ENCODE measurements around the gene ZG16B. TPM values are rescaled to one million over a fixed set of nuclear protein-coding genes. Genes with fewer than 3 reads are reported as not detected.

Gene ZG16B, protein sequence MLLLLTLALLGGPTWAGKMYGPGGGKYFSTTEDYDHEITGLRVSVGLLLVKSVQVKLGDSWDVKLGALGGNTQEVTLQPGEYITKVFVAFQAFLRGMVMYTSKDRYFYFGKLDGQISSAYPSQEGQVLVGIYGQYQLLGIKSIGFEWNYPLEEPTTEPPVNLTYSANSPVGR
- 11.7 and 12.9 TPM in 2 replicates for total RNA-seq

DNA sequence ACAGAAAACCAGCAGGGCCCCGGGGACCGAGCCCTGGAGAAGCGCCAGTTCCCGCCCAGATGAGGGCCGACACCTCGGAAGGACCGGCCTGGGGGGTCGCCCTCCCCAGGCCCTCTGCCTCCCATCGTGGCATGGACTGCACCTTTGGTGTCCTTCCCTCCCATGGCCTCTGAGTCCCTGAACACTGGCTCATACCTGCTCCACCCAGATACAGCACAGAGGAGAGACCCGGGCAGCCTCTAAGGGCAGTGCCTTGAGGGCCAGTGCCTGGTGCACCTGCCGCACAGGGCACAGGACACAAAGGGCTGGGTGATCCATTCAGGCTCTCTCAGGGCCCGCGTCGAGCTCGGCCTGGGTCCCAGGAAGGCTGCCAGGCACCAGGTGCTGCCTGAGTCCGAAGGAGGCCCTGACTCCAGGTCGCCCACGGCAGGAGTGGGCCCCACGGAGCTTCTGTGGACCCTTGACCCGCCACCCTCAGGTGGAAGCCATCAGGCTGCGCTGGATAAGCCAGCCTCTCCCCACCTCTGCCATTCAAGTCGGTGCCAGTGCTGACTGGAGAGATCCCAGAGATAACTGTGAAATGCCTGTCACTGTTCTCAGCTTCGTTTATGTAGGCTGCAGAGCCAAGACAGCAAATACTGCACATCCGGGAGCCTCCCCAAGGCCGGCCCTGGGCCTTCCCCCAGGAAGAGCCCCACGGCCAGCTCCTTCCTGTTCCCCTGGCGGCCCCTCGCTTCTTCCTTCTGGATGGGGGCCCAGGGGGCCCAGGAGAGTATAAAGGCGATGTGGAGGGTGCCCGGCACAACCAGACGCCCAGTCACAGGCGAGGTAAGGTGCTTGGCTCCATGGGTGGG lies at the start of gene ZG16B:
Gene ZG16B, plus strand, starts transcription at position 803 of the 854 bp plus-strand sequence. CDS start 139 bp downstream, outside the sequence.
- no peaks in the 10 kb centered on the region for H3K9me3 Mint-ChIP-seq
- H3K27me3 Mint-ChIP-seq (ENCODE audit: insufficient read depth), result peaks cover 5% of the 10 kb centered on the region
- intact Hi-C loops (cut with micrococcal nuclease), result no loop called here
- H3K4me3 Mint-ChIP-seq, result peak within 1 kb of the TSS; percentile 53
- peaks cover 7% of the 10 kb centered on the region for H3K4me1 Mint-ChIP-seq (ENCODE audit: low read depth)
- peak within 1 kb of the TSS; percentile 44 for H3K27ac Mint-ChIP-seq
- H3K36me3 Mint-ChIP-seq (ENCODE audit: low read depth), result no peaks in the 10 kb centered on the region
- DNase-seq (ENCODE audit: low spot score), result no peak

DNA sequence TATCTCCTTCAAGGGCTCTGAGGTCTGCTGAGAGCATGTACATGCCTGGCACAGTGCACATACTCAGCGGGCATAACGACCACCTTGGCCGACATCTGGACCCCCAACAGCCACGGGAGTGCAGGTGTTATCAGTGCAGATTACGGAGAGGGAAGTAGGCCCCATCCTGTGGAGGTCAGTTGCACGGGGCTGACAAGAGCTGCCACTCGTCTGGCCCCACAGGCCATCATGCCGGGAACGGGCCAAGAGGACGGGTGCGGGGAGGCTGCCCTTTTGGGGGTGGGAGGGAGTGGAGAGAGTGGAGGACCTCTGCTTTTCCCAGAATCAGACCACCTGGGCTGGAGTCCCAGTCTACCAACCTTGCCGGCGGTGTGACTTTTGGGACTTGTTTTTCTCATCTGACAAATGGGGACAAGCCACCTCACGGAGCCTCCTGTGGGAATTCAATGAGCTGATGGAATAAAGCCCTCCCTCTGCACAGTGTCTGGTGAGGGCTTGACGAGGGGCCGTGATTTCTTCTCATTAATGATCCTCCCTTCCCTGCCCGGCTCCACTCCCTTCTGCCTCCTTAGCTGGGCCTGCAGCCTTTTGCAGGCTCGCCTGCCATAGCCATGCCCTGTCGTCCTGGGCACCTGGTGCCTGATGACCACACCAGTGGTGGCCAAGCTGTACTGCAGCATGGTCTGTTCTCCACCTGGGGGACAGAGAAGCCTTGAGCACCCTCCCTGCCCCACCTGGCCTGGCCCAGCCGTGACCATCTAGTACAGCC lies 47.3 kb upstream of the ZG16B start:
- DNase-seq (ENCODE audit: low spot score), result no peak
- no peak overlapping the region for H3K4me3 Mint-ChIP-seq
- intact Hi-C loops (cut with micrococcal nuclease), result loop anchor here (5.0 kb wide), 1 partner anchor 260 kb away; the partner anchor contains the start of gene AMDHD2
- H3K36me3 Mint-ChIP-seq (ENCODE audit: low read depth), result peaks cover 2% of the 10 kb centered on the region
- H3K9me3 Mint-ChIP-seq, result no peaks in the 10 kb centered on the region
- no peak overlapping the region for H3K27ac Mint-ChIP-seq
- peaks cover 10% of the 10 kb centered on the region for H3K4me1 Mint-ChIP-seq (ENCODE audit: low read depth)
- H3K27me3 Mint-ChIP-seq (ENCODE audit: insufficient read depth), result peaks cover 13% of the 10 kb centered on the region

DNA sequence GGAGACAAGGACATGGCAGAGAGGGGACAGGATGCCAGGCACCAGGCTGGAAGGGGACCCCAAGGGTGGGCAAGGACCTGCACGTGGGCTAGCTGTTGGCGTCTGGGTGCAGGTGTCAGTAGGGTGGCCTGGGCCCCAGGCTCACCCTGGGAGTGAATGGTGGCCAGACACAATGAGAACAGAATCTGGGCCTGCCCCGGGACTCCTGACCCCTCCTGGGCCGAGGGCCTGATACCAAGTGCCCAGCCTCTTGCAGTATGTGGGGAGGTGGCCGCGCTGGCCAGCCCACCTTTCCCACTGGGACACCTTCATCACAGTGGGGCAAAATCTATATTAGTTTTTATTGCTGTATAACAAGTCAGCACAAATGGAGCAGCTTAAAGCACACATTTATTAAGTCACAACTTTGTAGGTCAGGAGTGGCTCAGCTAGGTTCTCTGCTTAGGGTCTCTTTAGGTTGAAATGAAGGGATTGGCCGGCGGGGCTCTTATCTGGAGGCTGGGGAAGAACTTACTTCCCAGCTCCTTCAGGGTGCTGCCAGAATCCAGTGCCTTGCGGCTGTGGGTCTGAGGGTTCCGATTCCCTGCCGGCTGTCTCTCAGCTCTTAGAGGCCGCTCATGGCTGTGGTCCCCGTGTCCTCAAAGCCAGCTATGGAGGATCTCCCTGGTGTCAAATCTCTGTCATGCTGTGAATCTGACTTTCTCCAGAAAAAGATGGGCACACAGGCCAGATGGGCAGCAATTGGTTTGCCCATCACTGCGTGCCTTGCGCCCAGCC lies 46.3 kb upstream of the ZG16B start:
- Mint-ChIP-seq H3K27ac (peak overlapping the region; percentile 23), H3K9me3 (no peaks in the 10 kb centered on the region), H3K4me3 (no peak overlapping the region), H3K27me3 (ENCODE audit: insufficient read depth) (peaks cover 14% of the 10 kb centered on the region), H3K36me3 (ENCODE audit: low read depth) (no peaks in the 10 kb centered on the region), H3K4me1 (ENCODE audit: low read depth) (no peaks in the 10 kb centered on the region)
- DNase-seq (ENCODE audit: low spot score), result no peak
- intact Hi-C loops (cut with micrococcal nuclease), result loop anchor here (5.0 kb wide), 1 partner anchor 261 kb away; the partner anchor contains the start of gene AMDHD2

DNA sequence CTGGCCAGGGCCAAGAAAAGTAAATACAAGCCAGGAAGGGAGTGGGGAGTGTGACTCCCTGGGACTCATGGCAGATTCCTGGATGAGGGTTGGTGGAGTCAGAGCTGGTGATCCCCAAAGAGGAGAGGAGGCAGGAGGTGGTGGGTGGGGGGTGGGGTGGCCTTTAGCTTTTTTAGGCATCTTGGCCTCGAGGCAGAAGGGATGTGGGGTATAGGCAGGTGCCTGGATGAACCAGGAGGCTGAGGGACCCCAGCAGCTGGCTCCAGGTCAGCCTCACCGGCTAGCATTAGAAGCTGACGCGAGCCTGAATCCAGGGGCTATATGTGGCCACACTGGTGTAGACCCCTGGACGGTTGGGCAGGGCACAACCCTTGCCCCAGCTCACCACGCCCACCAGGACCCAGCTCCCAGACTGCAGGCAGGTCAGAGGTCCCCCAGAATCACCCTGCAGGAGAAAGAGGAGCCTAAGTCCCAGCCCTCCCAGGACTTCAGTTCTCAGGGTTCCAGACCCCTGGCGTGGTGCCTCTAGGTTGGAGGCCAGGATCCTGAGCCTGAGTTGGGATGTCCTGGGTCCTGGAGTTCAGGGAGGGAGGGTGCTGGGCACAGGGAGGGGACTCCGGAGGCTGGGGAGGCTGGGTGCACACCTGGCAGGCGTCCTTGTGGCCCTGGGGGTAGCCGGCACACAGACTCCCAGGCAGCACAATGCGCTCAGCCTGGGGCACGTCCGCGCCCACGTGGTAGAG lies 45.6 kb upstream of the ZG16B start:
- no peaks in the 10 kb centered on the region for H3K36me3 Mint-ChIP-seq (ENCODE audit: low read depth)
- H3K27ac Mint-ChIP-seq, result peak overlapping the region; percentile 77
- H3K9me3 Mint-ChIP-seq, result no peaks in the 10 kb centered on the region
- H3K4me1 Mint-ChIP-seq (ENCODE audit: low read depth), result no peaks in the 10 kb centered on the region
- intact Hi-C loops (cut with micrococcal nuclease), result loop anchor here (5.0 kb wide), 1 partner anchor 262 kb away; the partner anchor contains the start of gene AMDHD2
- H3K27me3 Mint-ChIP-seq (ENCODE audit: insufficient read depth), result peaks cover 18% of the 10 kb centered on the region
- DNase-seq (ENCODE audit: low spot score), result no peak
- H3K4me3 Mint-ChIP-seq, result peak overlapping the region; percentile 76

DNA sequence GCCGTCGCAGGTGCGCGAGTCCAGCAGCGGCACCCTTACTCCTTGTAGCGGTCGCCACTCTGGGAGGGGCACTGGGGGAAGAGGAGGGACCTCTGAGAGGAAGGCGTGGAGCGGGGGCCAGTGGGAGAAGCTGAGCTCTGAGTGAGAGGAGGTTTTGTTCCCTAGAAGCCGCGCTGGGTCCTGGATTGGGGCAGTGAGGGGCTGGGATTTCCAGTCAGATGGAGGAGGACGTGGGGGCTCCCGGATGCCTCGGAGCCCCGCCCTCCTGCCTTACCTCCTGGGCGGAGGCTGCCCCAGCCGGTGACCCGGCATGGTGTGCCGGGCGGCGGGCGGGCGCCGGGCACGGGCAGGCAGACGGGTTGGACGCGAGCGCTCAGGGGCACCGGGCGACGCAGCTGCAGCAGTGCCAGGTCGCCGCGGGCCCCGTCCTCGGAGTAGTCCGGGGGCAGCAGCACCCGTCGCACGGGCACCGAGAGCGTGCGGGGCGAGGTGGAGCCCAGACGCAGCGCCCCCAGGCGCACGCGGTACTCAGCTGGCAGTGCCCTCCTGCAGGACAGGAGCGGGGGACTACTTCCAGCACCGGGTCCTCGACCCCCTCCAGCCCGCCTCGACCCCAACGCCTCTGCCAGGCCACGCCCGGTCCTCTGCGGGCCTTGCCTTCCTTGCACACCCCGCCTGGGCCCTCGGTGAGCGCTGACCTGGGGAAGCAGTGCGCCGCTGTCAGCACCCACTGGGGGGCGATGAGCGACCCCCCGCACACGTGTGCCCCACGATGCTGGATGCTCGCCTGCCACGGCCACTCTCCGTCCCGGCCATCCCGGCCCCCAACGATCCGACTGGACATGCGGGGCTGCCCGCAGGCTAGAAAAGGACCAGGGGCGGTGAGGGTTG lies 44.8 kb upstream of the ZG16B start:
- Mint-ChIP-seq H3K9me3 (no peaks in the 10 kb centered on the region), H3K4me3 (peak overlapping the region; percentile 76), H3K27me3 (ENCODE audit: insufficient read depth) (peaks cover 20% of the 10 kb centered on the region), H3K36me3 (ENCODE audit: low read depth) (no peaks in the 10 kb centered on the region), H3K27ac (peak overlapping the region; percentile 77), H3K4me1 (ENCODE audit: low read depth) (no peaks in the 10 kb centered on the region)
- no peak for DNase-seq (ENCODE audit: low spot score)
- intact Hi-C loops (cut with micrococcal nuclease), result no loop called here

DNA sequence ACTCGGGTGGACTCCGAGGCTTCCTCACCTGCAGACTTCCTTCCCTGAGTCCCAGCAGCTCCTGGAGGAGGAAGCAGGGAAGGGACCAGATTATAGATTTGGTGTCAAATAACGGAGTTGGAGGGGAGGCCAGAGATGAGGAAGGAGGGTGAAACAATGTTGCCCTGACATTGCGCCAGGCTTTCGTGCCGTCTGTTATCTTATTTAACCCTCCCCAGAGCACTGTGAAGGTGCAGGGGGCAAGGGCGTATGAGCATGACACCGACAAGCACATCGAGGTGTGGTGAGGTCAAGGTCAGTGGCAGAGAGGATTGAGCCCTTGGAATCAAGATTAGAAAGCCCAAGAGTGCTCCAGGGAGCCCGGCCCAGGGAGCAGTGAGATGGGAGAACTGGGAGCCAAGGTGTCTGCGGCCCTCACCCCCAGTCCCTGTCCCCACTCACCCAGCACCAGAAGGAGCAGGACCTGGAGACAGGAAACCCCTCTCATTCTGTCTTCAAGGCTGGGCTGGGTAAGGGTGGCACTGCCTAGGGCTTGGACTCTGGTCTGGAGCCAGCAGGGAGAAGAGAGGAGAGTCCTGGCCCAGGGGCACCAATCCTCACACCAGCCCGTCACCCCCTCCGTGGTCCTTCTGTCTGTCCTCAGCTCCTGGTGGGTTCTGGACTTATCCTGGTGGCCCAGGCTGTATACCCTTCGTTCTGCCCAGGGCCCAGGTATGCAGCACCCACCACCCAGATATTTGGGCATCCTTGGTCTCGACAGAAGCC lies 43.9 kb upstream of the ZG16B start:
- peak overlapping the region; percentile 22 for H3K4me3 Mint-ChIP-seq
- no peaks in the 10 kb centered on the region for H3K9me3 Mint-ChIP-seq
- H3K27ac Mint-ChIP-seq, result no peak overlapping the region
- intact Hi-C loops (cut with micrococcal nuclease), result no loop called here
- peaks cover 22% of the 10 kb centered on the region for H3K27me3 Mint-ChIP-seq (ENCODE audit: insufficient read depth)
- H3K4me1 Mint-ChIP-seq (ENCODE audit: low read depth), result no peaks in the 10 kb centered on the region
- DNase-seq (ENCODE audit: low spot score), result no peak
- no peaks in the 10 kb centered on the region for H3K36me3 Mint-ChIP-seq (ENCODE audit: low read depth)

DNA sequence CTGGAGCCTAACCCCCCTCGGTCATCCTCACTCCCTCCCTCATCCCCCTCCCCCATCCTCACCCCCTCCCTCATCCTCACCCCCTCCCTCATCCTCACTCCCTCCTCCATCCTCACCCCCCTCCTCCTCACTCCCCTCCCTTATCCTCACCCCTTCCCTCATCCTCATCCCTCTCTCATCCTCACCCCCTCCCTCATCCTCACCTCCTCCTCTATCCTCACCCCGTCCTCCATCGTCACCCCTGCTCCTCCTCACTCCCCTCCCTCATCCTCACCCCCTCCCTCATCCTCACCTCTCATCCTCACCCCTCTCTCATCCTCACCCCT lies 43.3 kb upstream of the ZG16B start:
- H3K27ac Mint-ChIP-seq, result no peak overlapping the region
- no peak for DNase-seq (ENCODE audit: low spot score)
- H3K4me1 Mint-ChIP-seq (ENCODE audit: low read depth), result no peaks in the 10 kb centered on the region
- no peaks in the 10 kb centered on the region for H3K9me3 Mint-ChIP-seq
- peaks cover 23% of the 10 kb centered on the region for H3K27me3 Mint-ChIP-seq (ENCODE audit: insufficient read depth)
- no peak overlapping the region for H3K4me3 Mint-ChIP-seq
- intact Hi-C loops (cut with micrococcal nuclease), result no loop called here
- no peaks in the 10 kb centered on the region for H3K36me3 Mint-ChIP-seq (ENCODE audit: low read depth)

DNA sequence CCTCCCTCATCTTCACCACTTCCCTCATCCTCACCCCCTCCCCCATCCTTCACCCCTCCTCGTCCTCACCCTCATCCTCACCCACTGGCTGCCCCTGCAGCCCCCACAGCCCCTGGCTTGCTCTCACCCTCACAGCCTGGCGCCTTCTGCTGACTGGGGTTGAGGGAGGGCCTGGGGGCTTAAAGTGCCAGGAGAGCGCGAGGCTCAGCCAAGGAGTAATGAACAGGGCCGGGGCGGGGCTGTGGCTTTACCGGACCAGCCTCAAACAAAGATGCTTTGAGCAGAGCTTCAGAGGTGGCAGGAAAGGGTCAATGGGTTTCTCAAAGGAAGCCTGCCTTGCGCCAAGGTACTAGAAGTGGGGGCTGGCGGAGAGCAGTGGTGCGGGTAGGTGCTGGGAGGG lies 42.7 kb upstream of the ZG16B start, which contains the start of gene PRSS33:
Gene PRSS33, minus strand, starts transcription at position 155 of the 400 bp plus-strand sequence. CDS start 1,013 bp downstream, outside the sequence.
- no peak within 1 kb of the TSS for H3K27ac Mint-ChIP-seq
- intact Hi-C loops (cut with micrococcal nuclease), result no loop called here
- no peaks in the 10 kb centered on the region for H3K36me3 Mint-ChIP-seq (ENCODE audit: low read depth)
- H3K4me3 Mint-ChIP-seq, result no peak within 1 kb of the TSS
- H3K4me1 Mint-ChIP-seq (ENCODE audit: low read depth), result no peaks in the 10 kb centered on the region
- no peak for DNase-seq (ENCODE audit: low spot score)
- H3K27me3 Mint-ChIP-seq (ENCODE audit: insufficient read depth), result peaks cover 23% of the 10 kb centered on the region
- H3K9me3 Mint-ChIP-seq, result no peaks in the 10 kb centered on the region

DNA sequence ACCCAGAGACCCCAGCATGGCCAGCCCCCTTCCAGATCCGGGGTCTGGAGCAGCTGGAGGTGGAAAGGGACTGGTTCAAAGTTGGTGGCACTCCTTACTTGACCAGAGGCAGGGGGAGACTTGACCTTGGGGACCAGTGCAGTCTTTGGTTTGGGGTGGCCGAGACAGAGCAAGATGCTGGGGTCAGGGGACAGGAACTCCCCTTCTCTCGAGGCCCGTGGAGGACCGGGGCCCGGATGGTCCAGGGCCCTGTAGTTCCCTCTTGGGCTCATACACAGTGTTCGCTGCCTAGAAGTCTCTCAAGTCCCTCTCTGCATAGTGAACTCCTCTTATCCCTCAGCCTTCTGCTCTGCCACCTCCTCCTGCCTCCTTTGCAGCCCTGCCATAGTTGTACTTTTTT lies 42.1 kb upstream of the ZG16B start:
- peaks cover 23% of the 10 kb centered on the region for H3K27me3 Mint-ChIP-seq (ENCODE audit: insufficient read depth)
- H3K4me3 Mint-ChIP-seq, result no peak overlapping the region
- H3K27ac Mint-ChIP-seq, result no peak overlapping the region
- H3K4me1 Mint-ChIP-seq (ENCODE audit: low read depth), result no peaks in the 10 kb centered on the region
- no peak for DNase-seq (ENCODE audit: low spot score)
- intact Hi-C loops (cut with micrococcal nuclease), result no loop called here
- H3K36me3 Mint-ChIP-seq (ENCODE audit: low read depth), result no peaks in the 10 kb centered on the region
- H3K9me3 Mint-ChIP-seq, result no peaks in the 10 kb centered on the region

DNA sequence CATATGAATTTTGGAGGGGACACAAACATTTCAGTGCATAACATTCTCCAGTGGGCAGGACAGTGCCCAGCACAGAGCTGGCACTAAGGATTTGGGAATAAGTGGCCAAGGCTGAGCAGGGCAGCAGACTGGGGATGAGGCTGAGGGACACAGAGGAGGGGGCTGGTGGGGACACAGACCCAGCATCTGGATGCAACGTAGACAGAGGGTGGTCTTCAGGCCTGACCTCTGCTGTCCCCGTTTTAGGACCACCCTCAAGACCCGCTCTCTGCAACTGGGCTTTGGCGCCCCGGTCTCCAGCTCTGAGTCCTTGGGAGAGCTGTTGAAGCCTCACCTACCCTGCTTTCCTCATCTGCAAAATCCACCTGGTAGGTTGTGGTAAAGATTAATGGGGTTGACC lies 39.5 kb upstream of the ZG16B start:
- DNase-seq (ENCODE audit: low spot score), result no peak
- no peaks in the 10 kb centered on the region for H3K36me3 Mint-ChIP-seq (ENCODE audit: low read depth)

DNA sequence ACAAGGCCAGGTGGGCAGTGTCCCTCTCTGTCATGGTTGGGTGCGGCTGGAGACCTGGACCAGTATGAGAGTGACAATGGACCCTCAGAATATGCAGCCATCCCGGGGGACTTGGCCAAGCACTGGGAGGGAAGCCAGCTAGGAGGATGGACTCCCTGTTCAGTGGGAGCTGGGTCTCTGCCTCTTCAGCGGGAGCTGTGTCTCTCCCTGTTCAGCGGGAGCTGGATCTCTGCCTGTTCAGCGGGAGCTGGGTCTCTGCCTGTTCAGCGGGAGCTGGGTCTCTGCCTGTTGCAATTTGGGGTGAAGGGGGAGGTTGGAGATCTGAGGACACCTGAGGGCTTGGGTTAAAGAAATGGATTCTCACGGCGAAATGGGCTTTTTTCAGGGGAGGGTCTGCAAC lies 38.9 kb upstream of the ZG16B start:
- no peaks in the 10 kb centered on the region for H3K36me3 Mint-ChIP-seq (ENCODE audit: low read depth)
- no peak overlapping the region for H3K4me3 Mint-ChIP-seq
- peaks cover 26% of the 10 kb centered on the region for H3K27me3 Mint-ChIP-seq (ENCODE audit: insufficient read depth)
- H3K27ac Mint-ChIP-seq, result no peak overlapping the region
- no peak for DNase-seq (ENCODE audit: low spot score)
- H3K4me1 Mint-ChIP-seq (ENCODE audit: low read depth), result no peaks in the 10 kb centered on the region
- intact Hi-C loops (cut with micrococcal nuclease), result no loop called here
- no peaks in the 10 kb centered on the region for H3K9me3 Mint-ChIP-seq

More for the DNA sequence above, 39.5 kb upstream of the ZG16B start:
- Mint-ChIP-seq H3K4me1 (ENCODE audit: low read depth) (no peaks in the 10 kb centered on the region), H3K27ac (no peak overlapping the region), H3K4me3 (no peak overlapping the region), H3K9me3 (no peaks in the 10 kb centered on the region), H3K27me3 (ENCODE audit: insufficient read depth) (peaks cover 30% of the 10 kb centered on the region)
- intact Hi-C loops (cut with micrococcal nuclease), result no loop called here

Data from activated T-helper 1 cell treated with anti-CD3 and anti-CD28 coated beads, Interleukin-12 subunit alpha, Interleukin-12 subunit beta, Interleukin-2, Interleukin-4 antibody, amounts not matched to agents 30 ng/mL and 10 ng/mL and 1 ng/mL, durations not matched to agents 14 hours and 24 hours and 36 hours (primary cell).